Neural cell (in vitro differentiated cells): ENCODE measurements around the gene SLC6A14. TPM values are rescaled to one million over a fixed set of nuclear protein-coding genes. Genes with fewer than 3 reads are reported as not detected.

Source experiments
- H2AFZ ChIP-seq: fragments of 200-600, 300-800 bp; sonication (generic), shearing (Covaris generic); 2 replicates; pipeline ENCODE4 v1.6.0; 2014; ENCODE audit warnings: low read depth, mild to moderate bottlenecking, antibody characterized with exemption, low read length, moderate library complexity
- H3F3A ChIP-seq: fragments of 200-600 bp; shearing (Covaris generic); 2 replicates; pipeline ENCODE4 v1.6.1; 2016; ENCODE audit warnings: mild to moderate bottlenecking, moderate library complexity, mixed read lengths, antibody characterized with exemption, low read length; ENCODE audit not compliant: insufficient read depth, poor library complexity, severe bottlenecking
- H3K27ac ChIP-seq: fragments of 200-600, 300-800 bp; sonication (generic), shearing (Covaris generic); 2 replicates; pipeline ENCODE4 v1.5.1; 2014; ENCODE audit warnings: mild to moderate bottlenecking, low read length, moderate library complexity
- H3K27me3 ChIP-seq: fragments of 300-800, 200-600 bp; sonication (generic), shearing (Covaris generic); 2 replicates; pipeline ENCODE4 v1.6.0; 2014; ENCODE audit warnings: mild to moderate bottlenecking, low read depth, low read length, moderate library complexity; ENCODE audit not compliant: insufficient read depth
- H3K36me3 ChIP-seq: fragments of 300-800, 200-600 bp; sonication (generic), shearing (Covaris generic); 2 replicates; pipeline ENCODE4 v1.5.1; 2014; ENCODE audit warnings: mild to moderate bottlenecking, antibody characterized with exemption, low read length, moderate library complexity; ENCODE audit not compliant: insufficient read depth
- H3K4me2 ChIP-seq: fragments of 300-800, 200-600 bp; sonication (generic), shearing (Covaris generic); 2 replicates; pipeline ENCODE4 v1.6.0; 2014; ENCODE audit warnings: mild to moderate bottlenecking, low read length
- H3K4me3 ChIP-seq: fragments of 300-800, 200-600 bp; sonication (generic), shearing (Covaris generic); 2 replicates; pipeline ENCODE4 v1.5.1; 2014; ENCODE audit warnings: mild to moderate bottlenecking, low read length, moderate library complexity
- H3K79me2 ChIP-seq: fragments of 200-600 bp; shearing (Covaris generic); replicated peaks from 2 replicates; pipeline ENCODE4 v1.6.0; 2014; ENCODE audit warnings: mild to moderate bottlenecking, low read length, moderate library complexity; ENCODE audit not compliant: insufficient read depth
- H3K9ac ChIP-seq: fragments of 300-800, 200-600 bp; sonication (generic), shearing (Covaris generic); 2 replicates; pipeline ENCODE4 v1.6.1; 2016; ENCODE audit warnings: mild to moderate bottlenecking, low read length, mixed read lengths
- H3K9me2 ChIP-seq: fragments of 200-600 bp; shearing (Covaris generic); 2 replicates; pipeline ENCODE4 v1.6.1; 2016; ENCODE audit warnings: mild to moderate bottlenecking, low read length, mixed read lengths; ENCODE audit not compliant: insufficient read depth
- H3K9me3 ChIP-seq: fragments of 200-600, 300-800 bp; sonication (generic), shearing (Covaris generic); 2 replicates; pipeline ENCODE4 v1.6.1; 2016; ENCODE audit warnings: mild to moderate bottlenecking, mixed run types, low read length, moderate library complexity, mixed read lengths
- H4K20me1 ChIP-seq: fragments of 200-600 bp; shearing (Covaris generic); 2 replicates; pipeline ENCODE4 v1.6.1; 2016; ENCODE audit warnings: mild to moderate bottlenecking, mixed run types; ENCODE audit not compliant: insufficient read depth
- EZH2 ChIP-seq: fragments of 200-600, 300-800 bp; shearing (Covaris generic), sonication (generic); IDR thresholded peaks from 2 replicates; pipeline ENCODE4 v1.6.1; 2014; ENCODE audit warnings: antibody characterized with exemption, low read length, borderline replicate concordance, mild to moderate bottlenecking; ENCODE audit not compliant: insufficient read depth, poor library complexity, severe bottlenecking
- MXI1 ChIP-seq: fragments of 450-650 bp; conservative IDR thresholded peaks from 2 replicates; pipeline ENCODE4 v1.6.1; 2014; ENCODE audit warnings: antibody characterized with exemption, mild to moderate bottlenecking; ENCODE audit not compliant: poor library complexity, severe bottlenecking
- POLR2AphosphoS5 ChIP-seq: IDR thresholded peaks from 2 replicates; pipeline ENCODE4 v1.6.1; 2012
- RAD21 ChIP-seq: fragments of 450-650 bp; conservative IDR thresholded peaks from 2 replicates; pipeline ENCODE4 v1.6.1; 2014; ENCODE audit warnings: antibody characterized with exemption, mild to moderate bottlenecking, moderate library complexity
- REST ChIP-seq: IDR thresholded peaks from 2 replicates; pipeline ENCODE4 v1.6.1; 2012; ENCODE audit warnings: borderline replicate concordance
- SMC3 ChIP-seq: fragments of 450-650 bp; conservative IDR thresholded peaks from 2 replicates; pipeline ENCODE4 v1.6.1; 2014; ENCODE audit warnings: antibody characterized with exemption, mild to moderate bottlenecking, moderate library complexity; ENCODE audit not compliant: poor library complexity
- TAF1 ChIP-seq: IDR thresholded peaks from 2 replicates; pipeline ENCODE4 v1.6.1; 2012; ENCODE audit warnings: low read depth
- polyA plus RNA-seq: library from polyadenylated mRNA; depleted of rRNA; stranded (reverse); fragments of >200 nt; gene quantifications from 2 replicates; pipeline ENCODE4 v1.2.3, GENCODE V29; 2014
- TF ChIP-seq, protein P1 (sequence below): fragments of 450-650 bp; IDR thresholded peaks from 2 replicates; pipeline ENCODE4 v1.5.1; 2014; ENCODE audit warnings: antibody characterized with exemption, mild to moderate bottlenecking, moderate library complexity; ENCODE audit not compliant: poor library complexity, severe bottlenecking

The SLC6A14 gene
- polyA plus RNA-seq, 1 donor from 2014 or later = not detected

DNA sequence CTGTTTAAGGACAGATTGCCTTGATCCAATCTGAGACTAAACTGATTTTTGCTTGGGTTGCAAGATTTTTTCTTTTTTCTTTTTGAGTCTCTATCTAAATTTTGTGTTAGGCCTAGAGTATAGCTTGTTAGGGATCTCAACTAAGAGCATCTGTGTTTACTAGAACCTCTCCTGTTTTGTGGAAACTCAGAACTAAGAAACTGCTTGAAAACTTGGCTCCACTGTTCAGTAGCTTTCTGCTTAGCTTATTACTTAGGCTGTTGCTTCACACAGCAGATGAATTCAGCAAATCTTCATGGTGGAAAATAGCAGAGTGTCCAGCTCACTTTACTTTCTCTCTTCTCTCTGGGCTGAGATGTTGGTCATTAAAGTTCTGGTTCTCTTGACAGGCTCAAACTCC lies 36.7 kb upstream of the SLC6A14 start:
- Histone ChIP-seq H3K36me3 (no peaks in the 10 kb centered on the region), H3K79me2 (no peaks in the 10 kb centered on the region), H3K4me2 (no peak overlapping the region), H2AFZ (no peak overlapping the region), H3K9me3 (no peaks in the 10 kb centered on the region), H3K4me3 (no peak overlapping the region), H3F3A (no peaks in the 10 kb centered on the region), H3K9ac (no peak overlapping the region), H3K27ac (no peak overlapping the region), H3K27me3 (no peaks in the 10 kb centered on the region), H4K20me1 (no peaks in the 10 kb centered on the region), H3K9me2 (no peaks in the 10 kb centered on the region)
- TF ChIP-seq, protein P1, sequence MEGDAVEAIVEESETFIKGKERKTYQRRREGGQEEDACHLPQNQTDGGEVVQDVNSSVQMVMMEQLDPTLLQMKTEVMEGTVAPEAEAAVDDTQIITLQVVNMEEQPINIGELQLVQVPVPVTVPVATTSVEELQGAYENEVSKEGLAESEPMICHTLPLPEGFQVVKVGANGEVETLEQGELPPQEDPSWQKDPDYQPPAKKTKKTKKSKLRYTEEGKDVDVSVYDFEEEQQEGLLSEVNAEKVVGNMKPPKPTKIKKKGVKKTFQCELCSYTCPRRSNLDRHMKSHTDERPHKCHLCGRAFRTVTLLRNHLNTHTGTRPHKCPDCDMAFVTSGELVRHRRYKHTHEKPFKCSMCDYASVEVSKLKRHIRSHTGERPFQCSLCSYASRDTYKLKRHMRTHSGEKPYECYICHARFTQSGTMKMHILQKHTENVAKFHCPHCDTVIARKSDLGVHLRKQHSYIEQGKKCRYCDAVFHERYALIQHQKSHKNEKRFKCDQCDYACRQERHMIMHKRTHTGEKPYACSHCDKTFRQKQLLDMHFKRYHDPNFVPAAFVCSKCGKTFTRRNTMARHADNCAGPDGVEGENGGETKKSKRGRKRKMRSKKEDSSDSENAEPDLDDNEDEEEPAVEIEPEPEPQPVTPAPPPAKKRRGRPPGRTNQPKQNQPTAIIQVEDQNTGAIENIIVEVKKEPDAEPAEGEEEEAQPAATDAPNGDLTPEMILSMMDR = no peak
- TF ChIP-seq REST (no peak), POLR2AphosphoS5 (no peak), RAD21 (no peak), MXI1 (no peak), EZH2 (no peak)

- Histone ChIP-seq H3K9me3 (no peaks in the 10 kb centered on the region), H3K27ac (no peak overlapping the region), H3K27me3 (no peaks in the 10 kb centered on the region), H3K4me2 (no peak overlapping the region), H3K9ac (no peak overlapping the region), H3K4me3 (no peak overlapping the region), H2AFZ (no peak overlapping the region), H3K9me2 (no peaks in the 10 kb centered on the region), H3K79me2 (no peaks in the 10 kb centered on the region), H3F3A (no peaks in the 10 kb centered on the region), H3K36me3 (no peaks in the 10 kb centered on the region), H4K20me1 (no peaks in the 10 kb centered on the region)
- TF ChIP-seq, protein P1 = no peak
- TF ChIP-seq REST (no peak), SMC3 (no peak), TAF1 (no peak), EZH2 (no peak)
Measured at GRCh38 chrX:116409219-116409618, 27.2 kb upstream of the SLC6A14 start.
